Upper lobe of left lung (tissue), 6 donors: Measurements from ENCODE around the gene C1QL1. TPM values are rescaled to one million over a fixed set of nuclear protein-coding genes. Genes with fewer than 3 reads are reported as not detected.

ENCODE experiments used
- ATAC-seq, 2 donors: fragments of 200-7000 bp; cut with Tn5 transposase; one replicate each; pipeline ENCODE4 v1.9.1; 2022; ENCODE audit warnings: mild to moderate bottlenecking in 2 of 2, moderate library complexity in 2 of 2; ENCODE audit not compliant: low FRiP score in 2 of 2
- DNase-seq, 2 donors: peaks; one replicate each; pipeline ENCODE4 v3.0.0-alpha.2; 2019 to 2020
- H3K27ac ChIP-seq, 4 donors: fragments of 200-600 bp; sonication (generic); one replicate each; pipeline ENCODE4 v1.5.1; 2016 to 2019
- H3K27me3 ChIP-seq, 4 donors: fragments of 200-600 bp; sonication (generic); one replicate each; pipeline ENCODE4 v1.5.1; 2017 to 2019
- H3K36me3 ChIP-seq, 4 donors: fragments of 200-600 bp; sonication (generic); one replicate each; pipeline ENCODE4 v1.5.1; 2016 to 2019
- H3K4me1 ChIP-seq, 4 donors: fragments of 200-600 bp; sonication (generic); one replicate each; pipeline ENCODE4 v1.5.1; 2018 to 2019
- H3K4me3 ChIP-seq, 4 donors: fragments of 200-600 bp; sonication (generic); one replicate each; pipeline ENCODE4 v1.5.1; 2017 to 2019; ENCODE audit warnings: mild to moderate bottlenecking in 2 of 4, moderate library complexity in 1 of 4
- H3K9me3 ChIP-seq, 4 donors: fragments of 200-600 bp; sonication (generic); one replicate each; pipeline ENCODE4 v1.5.1; 2018 to 2019
- CTCF ChIP-seq, 6 experiments: fragments of 450-650 bp in 4 of 6; fragments of 200-600 bp in 2 of 6; sonication (generic) in 2 of 6; IDR thresholded peaks; one replicate each; pipeline ENCODE4 v1.5.1; 2016 to 2019; ENCODE audit warnings: antibody characterized with exemption in 6 of 6
- EP300 ChIP-seq, 4 donors: sonication (generic); formaldehyde crosslinking; IDR thresholded peaks; one replicate each; pipeline ENCODE4 v1.5.1; 2017; ENCODE audit warnings: antibody characterized with exemption in 4 of 4, control low read depth in 2 of 4
- POLR2A ChIP-seq, 4 donors: fragments of 450-650 bp; IDR thresholded peaks; one replicate each; pipeline ENCODE4 v1.5.1; 2016 to 2017; ENCODE audit warnings: antibody characterized with exemption in 4 of 4, mild to moderate bottlenecking in 2 of 4
- POLR2AphosphoS5 ChIP-seq, 2 donors: sonication (generic); formaldehyde crosslinking; IDR thresholded peaks; one replicate each; pipeline ENCODE4 v1.5.1; 2017; ENCODE audit warnings: antibody characterized with exemption in 2 of 2
- WGBS, 2 donors: methylation state at CpG; one replicate each; pipeline ENCODE4 v1.1.5; 2017 to 2018; 5-methylcytosine and 5-hydroxymethylcytosine counted together
- total RNA-seq, 6 donors: library from RNA; depleted of rRNA in 4 of 6; stranded (reverse); fragments of >200 nt in 4 of 6; gene quantifications; one replicate each; pipeline versions ENCODE4 v1.1.0 to v1.2.1, GENCODE V29; 2016 to 2021
- donor health status: DM: no; HTN: no; CAD: no; lungs with moderate emphysema.
- donor health status: DM: no; HTN: yes; CAD: no; lungs with severe emphysema.

C1QL1 gene
- total RNA-seq, 6 donors from 2014 or later: 0.44 TPM; not detected in 5

DNA sequence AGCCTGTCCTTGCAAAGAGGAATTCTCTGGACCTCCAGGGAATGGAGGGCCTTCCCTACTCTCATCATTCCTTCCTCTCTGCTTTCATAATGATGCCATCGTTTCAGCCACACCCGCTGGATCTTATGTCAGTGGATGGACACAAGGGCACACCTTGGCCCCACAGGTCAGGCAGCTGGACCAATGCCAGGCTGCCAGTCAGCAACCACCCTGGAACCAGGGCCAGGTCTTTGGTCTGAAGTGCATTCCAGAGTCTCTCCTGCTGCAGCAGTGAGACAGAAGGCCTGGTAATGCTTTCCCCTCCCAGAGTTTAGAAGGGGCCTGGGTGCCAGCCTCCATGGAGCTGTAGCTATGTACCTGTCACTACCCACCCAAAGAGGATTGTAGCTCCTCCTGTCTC is 7.4 kb downstream of the C1QL1 start:
- Histone ChIP-seq H3K27me3 (peaks cover 0 to 20% (median 8%) of the 10 kb centered on the region in 4 donors), H3K9me3 (no peaks in the 10 kb centered on the region), H3K27ac (no peak overlapping the region), H3K4me3 (no peak overlapping the region), H3K36me3 (no peaks in the 10 kb centered on the region), H3K4me1 (peaks cover 6 to 16% (median 7%) of the 10 kb centered on the region in 4 donors)
- TF ChIP-seq POLR2AphosphoS5 (IDR thresholded peaks at IDR 0.05): no peak
- no peak for TF ChIP-seq POLR2A (IDR thresholded peaks at IDR 0.05)
- TF ChIP-seq EP300 (IDR thresholded peaks at IDR 0.05): no peak
- TF ChIP-seq CTCF (IDR thresholded peaks at IDR 0.05): no peak
- 58 to 75% methylated on average over 2 of the region's 2 CpGs for WGBS, 2 donors
- DNase-seq: peak in 1 of 2 donors; percentile 46
- ATAC-seq: peak in 1 of 2 donors; percentile 21

- WGBS, 2 donors: 17 to 21% methylated on average over 23 to 35 of the region's 56 CpGs
- peak in 1 of 2 donors; percentile 78 for DNase-seq
- peak overlapping the region in 1 of 4 donors; percentile 21 for H3K4me3 ChIP-seq
These were observed 8.1 kb downstream of the C1QL1 start for GRCh38 chr17:44959821-44960531.

DNA sequence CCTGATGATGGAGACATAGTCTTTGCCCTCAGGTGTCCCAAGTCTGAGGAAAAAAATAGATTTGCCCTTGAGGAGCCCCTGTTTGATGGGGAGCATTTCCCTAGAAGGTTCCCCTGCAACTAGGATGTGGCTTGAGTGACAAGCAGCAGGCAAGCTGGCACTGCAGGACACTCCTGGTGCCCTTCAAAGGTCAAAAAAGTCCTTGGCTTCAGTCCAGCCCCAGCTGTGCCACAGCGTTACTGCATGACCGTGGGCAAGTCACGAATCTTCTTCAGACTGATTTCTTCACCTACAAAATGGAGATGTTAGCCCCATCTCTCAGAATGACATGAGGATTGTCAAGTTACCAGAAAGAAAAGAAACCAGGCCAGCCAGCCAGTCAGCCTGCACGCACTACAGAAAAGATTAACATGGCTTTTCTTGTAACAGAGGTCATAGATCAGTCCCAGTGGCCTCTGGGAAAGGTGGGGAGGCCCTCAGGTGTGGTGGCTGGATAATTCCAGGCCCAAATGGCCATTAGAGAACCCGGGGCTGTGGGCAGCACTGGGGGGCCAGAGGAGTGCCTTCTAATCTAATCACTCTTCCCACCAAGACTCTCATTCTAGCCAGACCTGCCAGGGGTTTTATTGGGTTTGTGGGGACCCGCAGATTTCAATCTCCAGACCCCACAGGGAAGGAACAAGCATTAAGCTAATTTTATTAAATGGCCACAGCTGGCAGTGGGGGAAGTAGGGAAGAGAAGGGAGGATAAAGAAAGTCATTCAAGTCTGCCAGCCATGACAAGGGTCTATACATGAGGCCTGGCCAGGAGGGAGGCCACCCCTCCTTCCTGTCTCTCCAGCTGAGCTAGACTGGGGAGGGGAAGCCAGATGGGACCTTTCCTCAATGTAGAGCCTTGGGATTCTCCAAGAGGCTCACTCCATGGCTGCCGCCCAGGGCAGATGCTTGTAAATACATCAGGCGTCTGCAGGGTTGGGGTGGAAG is 10.8 kb downstream of the C1QL1 start:
- H3K27me3 ChIP-seq: peaks cover 0 to 15% (median 6%) of the 10 kb centered on the region in 4 donors
- no peak overlapping the region for H3K27ac ChIP-seq
- H3K4me3 ChIP-seq: no peak overlapping the region
- no peaks in the 10 kb centered on the region for H3K9me3 ChIP-seq
- WGBS, 2 donors: 80 to 87% methylated on average over 8 of the region's 8 CpGs
- TF ChIP-seq POLR2A (IDR thresholded peaks at IDR 0.05): no peak
- TF ChIP-seq CTCF (IDR thresholded peaks at IDR 0.05): no peak
- no peak for TF ChIP-seq EP300 (IDR thresholded peaks at IDR 0.05)
- no peak for TF ChIP-seq POLR2AphosphoS5 (IDR thresholded peaks at IDR 0.05)
- ATAC-seq: no peak
- H3K4me1 ChIP-seq: peaks cover 6 to 16% (median 7%) of the 10 kb centered on the region in 4 donors
- no peaks in the 10 kb centered on the region for H3K36me3 ChIP-seq
- DNase-seq: no peak

More at GRCh38 chr17:44959821-44960531, 8.1 kb downstream of the C1QL1 start:
- no peak overlapping the region for H3K27ac ChIP-seq
- H3K9me3 ChIP-seq: no peaks in the 10 kb centered on the region
- H3K36me3 ChIP-seq: no peaks in the 10 kb centered on the region
- H3K4me1 ChIP-seq: peaks cover 6 to 16% (median 7%) of the 10 kb centered on the region in 4 donors
- TF ChIP-seq CTCF (IDR thresholded peaks at IDR 0.05) (no peak), POLR2A (IDR thresholded peaks at IDR 0.05) (no peak), EP300 (IDR thresholded peaks at IDR 0.05) (no peak), POLR2AphosphoS5 (IDR thresholded peaks at IDR 0.05) (no peak)
- H3K27me3 ChIP-seq: peaks cover 0 to 15% (median 6%) of the 10 kb centered on the region in 4 donors
- no peak for ATAC-seq

- TF ChIP-seq POLR2AphosphoS5 (IDR thresholded peaks at IDR 0.05) (no peak), CTCF (IDR thresholded peaks at IDR 0.05) (no peak), EP300 (IDR thresholded peaks at IDR 0.05) (no peak), POLR2A (IDR thresholded peaks at IDR 0.05) (no peak)
- no peak overlapping the region for H3K27ac ChIP-seq
- no peak overlapping the region for H3K4me3 ChIP-seq
- WGBS, 2 donors: 69 to 78% methylated on average over 4 to 7 of the region's 8 CpGs
- H3K9me3 ChIP-seq: no peaks in the 10 kb centered on the region
- H3K4me1 ChIP-seq: peaks cover 6 to 15% (median 7%) of the 10 kb centered on the region in 4 donors
- H3K27me3 ChIP-seq: peaks cover 0 to 15% (median 6%) of the 10 kb centered on the region in 4 donors
- ATAC-seq: no peak
- no peak for DNase-seq
- H3K36me3 ChIP-seq: no peaks in the 10 kb centered on the region
These were observed 12.3 kb downstream of the C1QL1 start for GRCh38 chr17:44955674-44956425.
